H1 (cell line): Measurements from ENCODE around the gene CCL22. TPM values are rescaled to one million over a fixed set of nuclear protein-coding genes. Genes with fewer than 3 reads are reported as not detected.

Source experiments
- CTCF ChIA-PET: fragments of 300-600 bp; sonication (Branson Sonifier 250); formaldehyde crosslinking; loops from one replicate; lab custom pipeline; 2021; ENCODE audit not compliant: partially characterized antibody; lab: Charles Lee
- POLR2A ChIA-PET: fragments of 300-600 bp; sonication (Branson Sonifier 250); formaldehyde crosslinking; loops from one replicate; lab custom pipeline; 2021; ENCODE audit warnings: inconsistent platforms; ENCODE audit not compliant: partially characterized antibody; lab: Charles Lee
- DNase-seq, 2 experiments: peaks; one replicate each; pipeline versions ENCODE4 v3.0.0 to v3.0.0-alpha.2; 2010 to 2022; ENCODE audit warnings: low spot score in 2 of 2, low read depth in 1 of 2, mixed read lengths in 1 of 2
- FAIRE-seq: peaks from 2 replicates; lab custom pipeline; 2011; peaks lifted over from hg19 to GRCh38; lab: Jason Lieb, UNC
- H2AFZ ChIP-seq: 2 replicates; pipeline ENCODE4 v1.8.1; 2012; ENCODE audit warnings: low read length, inconsistent platforms
- H2AK5ac ChIP-seq: 2 replicates; pipeline ENCODE4 v1.6.1; 2013; ENCODE audit warnings: low read depth, low read length
- H2BK120ac ChIP-seq: replicated peaks from 2 replicates; pipeline ENCODE3; 2013; ENCODE audit warnings: low read depth, low read length, inconsistent platforms
- H2BK12ac ChIP-seq: 2 replicates; pipeline ENCODE4 v1.6.1; 2013; ENCODE audit warnings: low read depth, low read length
- H2BK15ac ChIP-seq: 2 replicates; pipeline ENCODE4 v1.6.1; 2013; ENCODE audit warnings: low read length
- H2BK20ac ChIP-seq: 2 replicates; pipeline ENCODE4 v1.6.1; 2013; ENCODE audit warnings: low read length
- H2BK5ac ChIP-seq: 2 replicates; pipeline ENCODE4 v1.6.1; 2013; ENCODE audit warnings: low read depth, low read length
- H3K14ac ChIP-seq: 2 replicates; pipeline ENCODE4 v1.6.1; 2013; ENCODE audit warnings: inconsistent platforms; ENCODE audit not compliant: insufficient read length
- H3K18ac ChIP-seq: 2 replicates; pipeline ENCODE4 v1.6.1; 2013; ENCODE audit warnings: low read length; ENCODE audit errors: extremely low read depth
- H3K23ac ChIP-seq: 2 replicates; pipeline ENCODE4 v1.6.1; 2013; ENCODE audit warnings: inconsistent platforms; ENCODE audit not compliant: insufficient read length
- H3K23me2 ChIP-seq: 2 replicates; pipeline ENCODE4 v1.6.1; 2013; ENCODE audit warnings: low read depth, low read length
- H3K27ac ChIP-seq: 2 replicates; pipeline ENCODE4 v1.6.1; 2011; ENCODE audit warnings: low read depth, low read length, inconsistent platforms
- H3K27me3 ChIP-seq, 4 experiments: replicated peaks in 1 of 4; 1 replicate in 1 of 4; 2 replicates in 3 of 4; pipeline versions ENCODE4 v1.6.1 to v1.8.1; 2011 to 2013; ENCODE audit warnings: low read length in 3 of 4, mild to moderate bottlenecking in 3 of 4, inconsistent platforms in 2 of 4, mixed read lengths in 2 of 4, moderate library complexity in 1 of 4; ENCODE audit not compliant: control insufficient read depth in 3 of 4, insufficient read depth in 3 of 4; ENCODE audit errors: extremely low read depth in 1 of 4
- H3K36me3 ChIP-seq, 4 experiments: 2 replicates each; pipeline versions ENCODE4 v1.6.1 to v1.8.1; 2011 to 2013; ENCODE audit warnings: mild to moderate bottlenecking in 4 of 4, low read length in 3 of 4, moderate library complexity in 2 of 4, control low read depth in 1 of 4, inconsistent platforms in 1 of 4; ENCODE audit not compliant: insufficient read depth in 4 of 4, control insufficient read depth in 2 of 4
- H3K4ac ChIP-seq: replicated peaks from 2 replicates; pipeline ENCODE3; 2013; ENCODE audit warnings: low read length, low read depth, mixed read lengths, inconsistent platforms; ENCODE audit not compliant: insufficient read length
- H3K4me1 ChIP-seq, 4 experiments: replicated peaks in 1 of 4; 1 replicate in 1 of 4; 2 replicates in 3 of 4; pipeline versions ENCODE4 v1.6.1 to v1.8.1; 2011 to 2013; ENCODE audit warnings: low read length in 3 of 4, inconsistent platforms in 2 of 4, mixed read lengths in 1 of 4; ENCODE audit not compliant: insufficient read depth in 4 of 4, control insufficient read depth in 3 of 4
- H3K4me2 ChIP-seq, 2 experiments: 2 replicates each; pipeline versions ENCODE4 v1.6.1 to v1.8.1; 2011 to 2013; ENCODE audit warnings: low read depth in 2 of 2, low read length in 2 of 2, control low read depth in 1 of 2, inconsistent platforms in 1 of 2, mild to moderate bottlenecking in 1 of 2; ENCODE audit not compliant: insufficient read depth in 1 of 2
- H3K4me3 ChIP-seq, 4 experiments: fragments of 200-600, 300-600 bp in 1 of 4; sonication (generic), shearing (Covaris generic), sonication (Bioruptor Twin) in 1 of 4; 2 replicates each; pipeline versions ENCODE4 v1.5.1 to v1.8.1; 2011 to 2016; ENCODE audit warnings: low read length in 4 of 4, low read depth in 3 of 4, control low read depth in 2 of 4, inconsistent platforms in 2 of 4, mild to moderate bottlenecking in 2 of 4, mixed read lengths in 1 of 4, moderate library complexity in 1 of 4; ENCODE audit not compliant: insufficient read depth in 2 of 4; ENCODE audit errors: extremely low read depth in 1 of 4
- H3K56ac ChIP-seq: replicated peaks from 2 replicates; pipeline ENCODE3; 2013; ENCODE audit warnings: low read depth, mild to moderate bottlenecking, mixed read lengths, low read length, inconsistent platforms; ENCODE audit not compliant: insufficient read length
- H3K79me1 ChIP-seq: 2 replicates; pipeline ENCODE4 v1.6.1; 2013; ENCODE audit warnings: low read depth, low read length, control low read depth
- H3K79me2 ChIP-seq, 2 experiments: 2 replicates each; pipeline versions ENCODE4 v1.6.1 to v1.8.1; 2012 to 2013; ENCODE audit warnings: low read length in 2 of 2, mild to moderate bottlenecking in 2 of 2, inconsistent platforms in 1 of 2; ENCODE audit not compliant: insufficient read depth in 2 of 2, control insufficient read depth in 1 of 2
- H3K9ac ChIP-seq, 4 experiments: replicated peaks in 1 of 4; 1 replicate in 1 of 4; 2 replicates in 3 of 4; pipeline versions ENCODE4 v1.6.1 to v1.8.1; 2011 to 2013; ENCODE audit warnings: low read depth in 3 of 4, low read length in 3 of 4, control low read depth in 2 of 4, mild to moderate bottlenecking in 2 of 4, moderate library complexity in 2 of 4, inconsistent platforms in 1 of 4; ENCODE audit errors: extremely low read depth in 1 of 4
- H3K9me3 ChIP-seq, 2 experiments: 2 replicates each; pipeline versions ENCODE4 v1.6.1 to v1.8.1; 2012 to 2013; ENCODE audit warnings: mild to moderate bottlenecking in 2 of 2, moderate library complexity in 2 of 2, control low read depth in 1 of 2, inconsistent platforms in 1 of 2, low read depth in 1 of 2, low read length in 1 of 2, mixed read lengths in 1 of 2; ENCODE audit not compliant: insufficient read depth in 2 of 2
- H4K20me1 ChIP-seq, 2 experiments: replicated peaks in 1 of 2; 2 replicates each; pipeline versions ENCODE3 to v1.8.1; 2011 to 2013; ENCODE audit warnings: inconsistent platforms in 2 of 2, low read length in 2 of 2, mild to moderate bottlenecking in 1 of 2; ENCODE audit not compliant: insufficient read depth in 2 of 2, control insufficient read depth in 1 of 2
- H4K5ac ChIP-seq: 2 replicates; pipeline ENCODE4 v1.6.1; 2013; ENCODE audit warnings: low read length, low read depth, mixed read lengths, inconsistent platforms; ENCODE audit not compliant: insufficient read length
- H4K8ac ChIP-seq: 2 replicates; pipeline ENCODE4 v1.8.0; 2013; ENCODE audit warnings: mild to moderate bottlenecking, moderate library complexity, low read length, inconsistent platforms; ENCODE audit not compliant: insufficient read depth; ENCODE audit errors: extremely low read depth
- H4K91ac ChIP-seq: replicated peaks from 2 replicates; pipeline ENCODE3; 2013; ENCODE audit warnings: low read length, mixed read lengths, inconsistent platforms; ENCODE audit not compliant: insufficient read length
- ZNF274 ChIP-seq: IDR thresholded peaks from 2 replicates; pipeline ENCODE4 v1.7.0; 2012; ENCODE audit warnings: low read length, borderline replicate concordance; ENCODE audit errors: extremely low read depth
- WGBS, 2 experiments: shearing (Covaris generic) in 1 of 2; methylation state at CpG; one replicate each; pipeline versions ENCODE4 v1.1.6 to v1.1.7; 2013 to 2015; ENCODE audit warnings: low lambda C conversion rate in 2 of 2, mixed read lengths in 2 of 2, inconsistent platforms in 1 of 2, low coverage in 1 of 2, missing lambda C conversion rate in 1 of 2; ENCODE audit not compliant: insufficient replicate concordance in 2 of 2, insufficient coverage in 1 of 2, insufficient read length in 1 of 2; ENCODE audit errors: extremely low coverage in 1 of 2, missing lambda C conversion rate in 1 of 2; 5-methylcytosine and 5-hydroxymethylcytosine counted together
- polyA plus RNA-seq, 7 experiments: library from polyadenylated mRNA; depleted of rRNA in 3 of 7; stranded (reverse) in 5 of 7; unstranded in 2 of 7; fragments of >200 nt in 5 of 7; fragments of 200-250 nt in 2 of 7; gene quantifications; 1 replicate in 5 of 7; 2 replicates in 1 of 7; 4 replicates in 1 of 7; pipeline versions ENCODE4 v1.2.1 to v1.2.3, GENCODE V29; 2011 to 2013; ENCODE audit warnings: missing spikeins in 2 of 7, mixed read lengths in 2 of 7
- total RNA-seq: library from RNA; stranded (reverse); fragmentation: NEBNext Ultra II Directional; extraction: Animal tissue kit (Norgen Biotek cat#: 25700); gene quantifications from 2 replicates; pipeline ENCODE4 v1.2.1, GENCODE V29; 2021

CCL22 gene
- total and polyA plus RNA-seq, 2 of the 8 experiments (the other 6 are each of a cell fraction or from before 2014, with no cell fraction given): not detected

DNA sequence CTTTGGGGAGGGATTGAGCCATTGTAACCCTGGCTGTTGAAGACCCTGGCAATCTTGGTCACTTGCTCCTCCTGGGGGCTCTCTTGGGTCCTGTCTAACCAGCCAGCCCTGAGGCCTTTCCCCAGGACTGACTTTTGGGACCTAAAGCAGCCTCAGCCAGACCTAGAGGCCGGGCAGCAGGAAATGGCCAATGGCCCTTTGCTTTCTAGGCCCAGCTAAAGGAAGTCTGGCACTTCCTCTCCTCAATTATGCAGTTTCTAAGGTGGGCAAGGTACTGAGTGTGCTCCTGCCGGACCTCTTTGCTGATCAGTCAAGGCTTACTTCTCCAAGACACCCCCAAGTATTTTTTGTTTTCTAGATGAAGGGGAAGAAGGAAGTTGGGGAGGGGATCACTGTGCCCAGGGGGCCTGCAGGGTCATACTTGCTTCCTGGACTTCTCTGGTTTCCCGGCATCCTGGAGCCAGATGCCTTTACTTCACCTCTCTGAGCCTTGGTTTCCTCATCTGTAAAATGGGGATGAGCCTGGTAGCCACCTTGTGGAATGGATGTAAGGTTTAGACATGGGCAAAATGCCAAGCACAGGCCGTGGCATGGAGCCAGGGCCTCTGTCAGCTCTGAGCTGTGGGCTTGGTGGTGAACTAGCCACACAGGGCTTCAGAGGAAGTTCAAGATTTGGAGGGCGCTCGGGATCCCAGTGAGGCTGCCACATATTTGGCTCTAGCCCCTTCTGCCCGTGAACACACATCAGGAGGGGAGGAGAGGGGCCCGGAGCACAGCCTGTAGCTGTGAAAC lies 22.3 kb downstream of the CCL22 start:
- 93% methylated on average over 8 of the region's 8 CpGs; no CpG with 5 or more reads in 1 of the 2 experiments for WGBS, 2 experiments
- Histone ChIP-seq H3K36me3 (no peaks in the 10 kb centered on the region), H4K20me1 (no peaks in the 10 kb centered on the region), H3K23me2 (peaks cover 5% of the 10 kb centered on the region; the same call in 1 of the 2 replicates), H3K79me2 (no peaks in the 10 kb centered on the region), H3K4me3 (no peak overlapping the region), H2BK20ac (no peak overlapping the region), H4K5ac (no peak overlapping the region), H3K79me1 (no peaks in the 10 kb centered on the region), H2AFZ (no peak overlapping the region), H2BK12ac (no peak overlapping the region), H3K23ac (no peak overlapping the region), H3K14ac (no peak overlapping the region), H3K4me1 (no peaks in the 10 kb centered on the region; a peak in 1 of 7 replicates), H4K8ac (no peak overlapping the region), H2BK120ac (no peak overlapping the region)
- CTCF ChIA-PET: interaction anchor here (0.8 to 3.7 kb wide), 4 partner anchors 10 to 79 kb away, joined by 3 to 32 read pairs (median 4); no protein-coding TSS in a partner anchor
- no peak for FAIRE-seq
- TF ChIP-seq ZNF274: no peak
- TF ChIP-seq, all 59 proteins: peak for 0
- Histone ChIP-seq H4K91ac (no peak overlapping the region), H2BK15ac (no peak overlapping the region), H3K27me3 (no peaks in the 10 kb centered on the region), H3K9me3 (no peaks in the 10 kb centered on the region), H3K4me2 (no peak overlapping the region), H3K4ac (no peak overlapping the region), H2BK5ac (no peak overlapping the region), H2AK5ac (no peak overlapping the region), H3K56ac (no peak overlapping the region), H3K18ac (no peak overlapping the region), H3K27ac (no peak overlapping the region), H3K9ac (no peak overlapping the region)
- POLR2A ChIA-PET: interaction anchor here (1.2 to 1.3 kb wide), 2 partner anchors 9 to 36 kb away, joined by 3 to 4 read pairs; partner anchors contain the start of gene CX3CL1
- no peak for DNase-seq
